ENCODE data around the gene PACSIN2. TPM values are rescaled to one million over a fixed set of nuclear protein-coding genes. Genes with fewer than 3 reads are reported as not detected.

Gene PACSIN2
- total and polyA plus RNA-seq, 10 of the 15 experiments (the other 5 are each of a cell fraction or from before 2014, with no cell fraction given) = 0.93 to 78.7 (median 46.8) TPM

DNA sequence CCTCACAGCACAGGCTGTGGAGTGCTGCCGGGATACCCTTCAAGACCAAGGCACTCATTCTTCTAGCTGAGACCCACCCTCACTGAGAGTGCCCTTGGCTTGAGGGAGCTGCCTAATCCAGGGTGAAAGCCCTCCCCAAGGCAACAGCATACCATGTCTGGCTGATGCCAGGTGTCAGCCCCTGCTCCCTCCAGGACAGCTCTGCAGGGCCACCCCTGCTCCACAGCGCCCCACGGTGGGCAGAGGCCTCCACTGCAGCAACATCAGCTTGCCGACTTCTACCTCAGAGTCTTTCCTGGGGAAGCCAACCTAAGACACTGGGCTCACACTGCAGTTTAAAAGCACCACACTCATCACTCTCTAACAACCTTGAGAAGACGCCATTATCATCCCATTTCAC, 45.2 kb upstream of the PACSIN2 start (continued):
- TF ChIP-seq, protein P1, sequence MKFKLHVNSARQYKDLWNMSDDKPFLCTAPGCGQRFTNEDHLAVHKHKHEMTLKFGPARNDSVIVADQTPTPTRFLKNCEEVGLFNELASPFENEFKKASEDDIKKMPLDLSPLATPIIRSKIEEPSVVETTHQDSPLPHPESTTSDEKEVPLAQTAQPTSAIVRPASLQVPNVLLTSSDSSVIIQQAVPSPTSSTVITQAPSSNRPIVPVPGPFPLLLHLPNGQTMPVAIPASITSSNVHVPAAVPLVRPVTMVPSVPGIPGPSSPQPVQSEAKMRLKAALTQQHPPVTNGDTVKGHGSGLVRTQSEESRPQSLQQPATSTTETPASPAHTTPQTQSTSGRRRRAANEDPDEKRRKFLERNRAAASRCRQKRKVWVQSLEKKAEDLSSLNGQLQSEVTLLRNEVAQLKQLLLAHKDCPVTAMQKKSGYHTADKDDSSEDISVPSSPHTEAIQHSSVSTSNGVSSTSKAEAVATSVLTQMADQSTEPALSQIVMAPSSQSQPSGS (IDR thresholded peaks at IDR 0.05; ENCODE audit: low read length) = no peak
- TF ChIP-seq RAD21 (IDR thresholded peaks at IDR 0.05; ENCODE audit: insufficient read depth, low read depth, low read length) (peak; percentile 55), TBL1XR1 (IDR thresholded peaks at IDR 0.05; ENCODE audit: low read depth, low read length) (no peak), MEF2A (IDR thresholded peaks at IDR 0.05; ENCODE audit: insufficient read depth, low read depth, low read length) (no peak)
- TF ChIP-seq, protein P2, sequence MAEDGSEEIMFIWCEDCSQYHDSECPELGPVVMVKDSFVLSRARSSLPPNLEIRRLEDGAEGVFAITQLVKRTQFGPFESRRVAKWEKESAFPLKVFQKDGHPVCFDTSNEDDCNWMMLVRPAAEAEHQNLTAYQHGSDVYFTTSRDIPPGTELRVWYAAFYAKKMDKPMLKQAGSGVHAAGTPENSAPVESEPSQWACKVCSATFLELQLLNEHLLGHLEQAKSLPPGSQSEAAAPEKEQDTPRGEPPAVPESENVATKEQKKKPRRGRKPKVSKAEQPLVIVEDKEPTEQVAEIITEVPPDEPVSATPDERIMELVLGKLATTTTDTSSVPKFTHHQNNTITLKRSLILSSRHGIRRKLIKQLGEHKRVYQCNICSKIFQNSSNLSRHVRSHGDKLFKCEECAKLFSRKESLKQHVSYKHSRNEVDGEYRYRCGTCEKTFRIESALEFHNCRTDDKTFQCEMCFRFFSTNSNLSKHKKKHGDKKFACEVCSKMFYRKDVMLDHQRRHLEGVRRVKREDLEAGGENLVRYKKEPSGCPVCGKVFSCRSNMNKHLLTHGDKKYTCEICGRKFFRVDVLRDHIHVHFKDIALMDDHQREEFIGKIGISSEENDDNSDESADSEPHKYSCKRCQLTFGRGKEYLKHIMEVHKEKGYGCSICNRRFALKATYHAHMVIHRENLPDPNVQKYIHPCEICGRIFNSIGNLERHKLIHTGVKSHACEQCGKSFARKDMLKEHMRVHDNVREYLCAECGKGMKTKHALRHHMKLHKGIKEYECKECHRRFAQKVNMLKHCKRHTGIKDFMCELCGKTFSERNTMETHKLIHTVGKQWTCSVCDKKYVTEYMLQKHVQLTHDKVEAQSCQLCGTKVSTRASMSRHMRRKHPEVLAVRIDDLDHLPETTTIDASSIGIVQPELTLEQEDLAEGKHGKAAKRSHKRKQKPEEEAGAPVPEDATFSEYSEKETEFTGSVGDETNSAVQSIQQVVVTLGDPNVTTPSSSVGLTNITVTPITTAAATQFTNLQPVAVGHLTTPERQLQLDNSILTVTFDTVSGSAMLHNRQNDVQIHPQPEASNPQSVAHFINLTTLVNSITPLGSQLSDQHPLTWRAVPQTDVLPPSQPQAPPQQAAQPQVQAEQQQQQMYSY (CRISPR knock-in tag; IDR thresholded peaks at IDR 0.05) = no peak

DNA sequence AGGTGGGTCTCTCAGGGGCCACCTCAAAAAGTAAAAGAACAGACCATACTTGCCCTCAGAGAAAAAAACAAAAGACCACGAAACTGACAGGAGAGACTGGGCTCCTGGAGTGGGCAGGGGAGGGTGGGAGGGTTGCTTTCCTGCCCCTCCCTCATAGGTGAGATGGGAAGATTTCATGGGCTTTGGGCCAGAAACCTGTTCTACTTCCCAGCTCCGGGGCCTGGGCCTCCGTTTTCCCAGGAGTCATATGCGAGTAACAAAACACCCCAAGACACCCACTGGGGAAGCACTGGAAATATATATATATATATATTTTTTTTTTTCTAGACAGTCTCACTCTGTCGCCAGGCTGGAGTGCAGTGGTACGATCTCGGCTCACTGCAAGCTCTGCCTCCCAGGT, 42.7 kb upstream of the PACSIN2 start:
- intact Hi-C loops (cut with micrococcal nuclease; ENCODE audit: unreplicated experiment) = no loop called here
- no peak for TF ChIP-seq MYB (IDR thresholded peaks at IDR 0.05; ENCODE audit: borderline replicate concordance, low read depth, low read length)
- no peak for TF ChIP-seq PKNOX1 (IDR thresholded peaks at IDR 0.05)
- TF ChIP-seq RCOR1 (conservative IDR thresholded peaks at IDR 0.05; ENCODE audit: low read depth, low read length) = no peak
- TF ChIP-seq, protein P3, sequence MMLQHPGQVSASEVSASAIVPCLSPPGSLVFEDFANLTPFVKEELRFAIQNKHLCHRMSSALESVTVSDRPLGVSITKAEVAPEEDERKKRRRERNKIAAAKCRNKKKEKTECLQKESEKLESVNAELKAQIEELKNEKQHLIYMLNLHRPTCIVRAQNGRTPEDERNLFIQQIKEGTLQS (IDR thresholded peaks at IDR 0.05; ENCODE audit: borderline replicate concordance, extremely low read depth, low read depth, low read length) = no peak
- TF ChIP-seq ZBED1 (IDR thresholded peaks at IDR 0.05; ENCODE audit: borderline replicate concordance) = no peak
- TF ChIP-seq POLR2AphosphoS2 (IDR thresholded peaks at IDR 0.05; ENCODE audit: low read depth, low read length) = no peak
- no peak for TF ChIP-seq BHLHE40 (IDR thresholded peaks at IDR 0.05; ENCODE audit: borderline replicate concordance in 1 of 2, low read depth in 2 of 2, low read length in 1 of 2)
- no peak for TF ChIP-seq SMAD1 (IDR thresholded peaks at IDR 0.05; ENCODE audit: low read depth, partially characterized antibody)
- TF ChIP-seq ZSCAN29 (IDR thresholded peaks at IDR 0.05) = no peak
- no peak for TF ChIP-seq CHD4 (IDR thresholded peaks at IDR 0.05)
- TF ChIP-seq EGR1 (IDR thresholded peaks at IDR 0.05; ENCODE audit: borderline replicate concordance in 1 of 2, low read depth in 2 of 2, low read length in 2 of 2) = no peak
- no peak for TF ChIP-seq PML (IDR thresholded peaks at IDR 0.05; ENCODE audit: low read length)
- TF ChIP-seq CHD1 (IDR thresholded peaks at IDR 0.05; ENCODE audit: low read depth, low read length) = no peak
- TF ChIP-seq TARDBP (IDR thresholded peaks at IDR 0.05; ENCODE audit: borderline replicate concordance) = no peak

More for the DNA sequence above, 42.7 kb upstream of the PACSIN2 start:
- Histone ChIP-seq H3K79me2 (ENCODE audit: control insufficient read depth, insufficient read depth, low read length) (no peaks in the 10 kb centered on the region), H3K36me3 (ENCODE audit: control insufficient read depth in 2 of 2, insufficient read depth in 2 of 2, low read length in 1 of 2) (no peaks in the 10 kb centered on the region; a peak in 1 of 4 replicates), H4K20me1 (ENCODE audit: control insufficient read depth, insufficient read depth) (no peaks in the 10 kb centered on the region), H3K9ac (ENCODE audit: control insufficient read depth, insufficient read depth, low read length) (no peak overlapping the region), H3K27me3 (replicated peaks in 1 of 2; ENCODE audit: control insufficient read depth in 2 of 2, insufficient read depth in 2 of 2, low read length in 1 of 2) (no peaks in the 10 kb centered on the region), H3K4me3 (no peak overlapping the region), H3K4me2 (ENCODE audit: control insufficient read depth, insufficient read depth) (no peak overlapping the region), H3K4me1 (ENCODE audit: control insufficient read depth, insufficient read depth, low read length) (no peaks in the 10 kb centered on the region), H3K9me3 (replicated peaks; ENCODE audit: control insufficient read depth, insufficient read depth, low read length) (no peaks in the 10 kb centered on the region), H2AFZ (ENCODE audit: control insufficient read depth, low read depth, low read length) (no peak overlapping the region), H3K27ac (ENCODE audit: control insufficient read depth, insufficient read depth) (no peak overlapping the region)
- POLR2A ChIA-PET = no interaction called here
- CTCF ChIA-PET = no interaction called here
- ATAC-seq (no peak), DNase-seq (ENCODE audit: low read depth, low spot score) (no peak), FAIRE-seq (no peak)
- RAD21 ChIA-PET (ENCODE audit: unreplicated experiment) = no interaction called here
- BruUV-seq (replicated peaks) = no TSS peak
- in situ Hi-C loops (cut with MboI) = no loop called here
- WGBS (ENCODE audit: insufficient coverage, insufficient replicate concordance, low lambda C conversion rate, missing lambda C conversion rate) = 80% methylated on average over 7 of the region's 7 CpGs
- SMC1A ChIA-PET (ENCODE audit: uncharacterized antibody, unreplicated experiment) = no interaction called here

Measured in GM12878 (cell line).